ENCODE data around the gene GFPT2.

Gene GFPT2

DNA sequence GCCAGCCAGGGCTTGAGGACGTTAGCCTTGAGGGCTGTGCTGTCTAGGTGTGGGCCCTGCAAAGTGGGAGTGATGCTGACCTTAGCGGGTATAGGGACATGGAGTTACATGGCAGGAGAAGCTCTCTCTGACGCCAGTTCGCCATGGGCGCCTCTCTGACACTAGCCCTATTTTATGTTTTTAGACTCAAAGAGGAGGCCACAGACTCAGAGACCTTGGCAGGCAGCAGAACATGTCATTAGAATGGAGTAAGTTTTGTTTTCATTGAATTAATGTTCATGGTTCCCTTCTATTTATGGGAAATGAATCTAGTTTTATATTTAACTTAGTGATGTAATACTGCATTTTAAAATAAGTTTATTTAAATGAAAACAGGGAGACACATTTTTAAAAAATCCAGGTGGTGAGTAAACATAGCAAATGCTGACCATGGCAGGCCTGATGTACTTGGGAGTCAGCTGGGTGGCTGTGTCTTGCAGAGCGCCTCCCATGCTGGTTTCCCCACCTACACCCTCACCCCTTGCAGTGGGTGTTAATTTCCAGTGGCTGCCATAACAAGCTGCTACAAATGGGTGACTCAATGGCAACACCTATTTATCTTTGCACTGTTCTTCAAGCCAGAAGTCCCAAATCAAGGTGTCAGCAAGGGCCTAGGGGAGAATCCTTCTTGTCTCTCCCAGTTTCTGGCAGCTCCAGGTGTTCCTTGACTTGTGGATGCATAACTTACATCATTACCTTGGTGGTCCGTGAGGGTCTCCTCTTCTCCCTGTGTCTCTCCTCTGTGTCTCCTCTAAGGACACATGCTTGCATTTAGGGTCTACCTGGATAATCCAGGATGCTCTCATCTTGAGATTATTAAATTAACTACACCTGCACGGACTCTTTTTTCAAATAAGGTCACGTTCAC is 25.6 kb upstream of the GFPT2 start:
- DNase-seq, result no peak

GRCh38 chr5:180377556-180378197 is 24.5 kb upstream of the GFPT2 start:
- no peak for DNase-seq

DNA sequence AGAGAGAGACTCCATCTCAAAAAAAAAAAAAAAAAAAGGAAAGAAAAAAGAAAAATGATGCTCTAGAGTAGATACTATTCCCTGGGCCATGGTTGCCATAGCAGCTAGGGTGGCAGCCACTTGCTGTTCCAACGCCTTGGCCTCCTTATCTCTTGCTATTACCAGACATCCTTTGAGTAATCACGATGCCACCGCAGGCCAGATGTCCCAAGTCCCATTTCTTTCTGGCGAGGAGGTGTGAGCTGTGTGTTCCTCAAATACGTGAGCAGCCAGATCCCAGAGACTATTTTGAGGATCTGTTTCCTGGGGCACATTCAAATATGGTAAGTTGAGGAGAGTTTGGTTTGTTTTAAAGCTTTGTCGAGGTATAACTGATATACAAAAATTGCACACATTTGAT is 23.4 kb upstream of the GFPT2 start:
- no peak for DNase-seq

- DNase-seq, result no peak
Observed at GRCh38 chr5:180375955-180376354, 22.8 kb upstream of the GFPT2 start.

GRCh38 chr5:180375291-180375690 is 22.2 kb upstream of the GFPT2 start:
- DNase-seq, result no peak

DNA sequence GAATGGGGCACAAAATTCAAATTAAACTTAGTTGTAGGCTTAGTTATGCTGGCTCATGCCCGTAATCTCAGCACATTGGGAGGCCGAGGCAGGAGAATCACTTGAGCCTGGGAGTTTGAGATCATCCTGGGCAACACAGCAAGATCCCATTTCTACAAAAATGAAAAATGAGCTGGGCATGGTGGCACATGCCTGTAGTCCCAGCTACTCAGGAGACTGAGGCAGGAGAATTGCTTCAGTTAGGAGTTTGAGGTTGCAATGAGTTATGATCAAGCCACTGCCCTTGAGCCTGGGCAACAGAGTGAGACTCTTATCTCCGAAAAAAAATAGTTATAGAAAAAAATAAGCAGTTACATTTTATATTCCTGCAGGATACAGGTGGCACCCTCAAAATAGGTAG is 20.7 kb upstream of the GFPT2 start:
- no peak for DNase-seq

- no peak for DNase-seq
Observed at GRCh38 chr5:180373454-180373853, 20.3 kb upstream of the GFPT2 start.

DNA sequence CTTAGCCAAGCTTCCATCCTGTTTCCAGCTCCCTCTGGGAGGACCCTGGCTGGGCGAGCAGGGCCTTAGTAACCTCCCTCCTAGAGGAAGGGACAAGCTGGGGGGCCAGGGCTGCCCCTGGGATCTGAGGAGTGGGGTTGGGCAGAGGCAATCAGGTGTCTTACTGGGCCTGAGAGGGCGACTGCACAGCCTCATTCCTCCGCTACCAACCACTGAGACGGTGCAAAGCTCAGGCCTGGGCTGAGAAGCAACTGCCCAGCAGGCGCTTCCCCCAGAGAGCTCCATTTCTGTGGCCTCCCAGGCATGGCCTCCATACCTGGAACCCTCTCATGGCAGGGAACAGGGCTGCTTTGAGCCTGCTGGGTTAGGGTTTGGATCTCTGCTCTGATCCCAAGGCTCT is 18.8 kb upstream of the GFPT2 start:
- no peak for DNase-seq

GRCh38 chr5:180370861-180371641 is 17.9 kb upstream of the GFPT2 start:
- DNase-seq, result no peak

GRCh38 chr5:180367991-180368390 is 14.9 kb upstream of the GFPT2 start:
- DNase-seq, result no peak

DNA sequence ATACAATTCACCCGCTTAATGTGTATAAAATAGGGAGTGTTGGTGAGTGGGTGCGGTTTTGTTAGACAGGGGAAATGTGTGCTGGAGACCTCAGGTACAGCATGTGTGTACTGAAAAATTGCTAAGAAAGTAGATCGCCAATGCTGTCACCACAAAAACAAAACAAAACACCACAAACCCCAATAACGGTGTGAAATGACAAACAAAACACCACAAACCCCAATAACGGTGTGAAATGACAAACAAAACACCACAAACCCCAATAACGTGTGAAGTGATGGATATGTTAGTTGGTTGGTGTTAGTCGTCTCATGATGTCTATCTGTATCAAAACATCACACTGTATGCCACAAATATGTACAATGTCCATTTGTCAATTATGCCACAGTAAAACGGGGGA is 14.2 kb upstream of the GFPT2 start:
- no peak for DNase-seq

DNA sequence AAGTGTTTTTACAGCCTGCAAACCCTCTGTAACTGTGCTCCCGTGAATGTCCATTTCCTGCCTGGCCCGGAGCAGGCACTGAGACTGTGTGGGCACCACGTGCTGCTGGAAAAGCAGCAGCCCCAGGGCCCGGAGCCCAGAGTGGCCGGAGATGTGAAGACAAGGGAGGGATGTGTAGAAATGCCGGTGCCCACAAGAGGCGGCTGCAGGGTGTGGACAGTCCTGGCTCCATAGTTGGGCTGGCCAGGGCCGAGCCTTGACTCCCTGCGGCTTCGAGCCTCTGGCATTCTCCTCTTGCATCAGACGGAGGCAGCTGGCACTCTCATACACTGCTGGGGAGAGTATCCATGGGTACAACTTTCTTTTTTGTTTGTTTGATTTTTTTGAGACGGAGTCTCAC is 13.2 kb upstream of the GFPT2 start:
- no peak for DNase-seq

DNA sequence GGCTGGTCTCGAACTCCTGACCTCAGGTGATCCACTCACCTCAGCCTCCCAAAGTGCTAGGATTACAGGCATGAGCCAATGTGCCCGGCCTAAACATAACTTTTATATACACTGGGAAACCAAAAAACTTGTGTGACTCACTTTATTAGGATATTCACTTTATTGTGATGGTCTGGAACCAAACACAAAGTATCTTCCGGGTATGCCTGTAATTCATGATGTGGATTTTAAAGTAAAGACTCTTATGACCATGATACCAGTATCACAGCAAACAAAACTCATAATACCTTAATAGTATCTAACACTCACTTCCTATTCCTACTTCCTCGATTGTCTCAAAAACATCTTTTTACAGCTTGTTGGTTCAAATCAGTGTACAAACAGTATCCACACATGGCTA is 12.7 kb upstream of the GFPT2 start:
- no peak for DNase-seq

GRCh38 chr5:180364306-180364856 is 11.2 kb upstream of the GFPT2 start:
- no peak for DNase-seq

- DNase-seq, result no peak
Observed at GRCh38 chr5:180360078-180360957, 7.2 kb upstream of the GFPT2 start.

- no peak for DNase-seq
Observed at GRCh38 chr5:180358694-180359093, 5.6 kb upstream of the GFPT2 start.

GRCh38 chr5:180358179-180358578 is 5.0 kb upstream of the GFPT2 start:
- DNase-seq, result no peak

DNA sequence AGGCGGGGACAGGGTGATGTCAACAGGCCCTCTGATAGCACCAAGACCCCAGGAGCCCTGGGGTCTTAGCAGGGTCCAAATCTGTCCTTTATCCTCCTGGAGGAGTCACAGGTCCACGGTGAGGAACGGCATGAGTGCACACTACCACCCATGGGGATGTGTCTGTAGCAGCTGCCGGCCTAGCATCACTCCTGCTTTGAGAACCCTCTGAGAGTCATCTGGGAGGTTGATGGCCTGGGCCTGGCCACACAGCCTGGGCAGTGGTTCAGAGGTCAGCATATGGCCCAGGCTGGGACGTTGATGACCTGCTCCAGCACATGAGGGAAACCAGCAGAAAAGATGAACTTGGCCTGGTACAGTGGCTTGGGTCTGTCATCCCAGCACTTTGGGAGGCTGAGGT is 1.8 kb upstream of the GFPT2 start:
- no peak for DNase-seq

DNA sequence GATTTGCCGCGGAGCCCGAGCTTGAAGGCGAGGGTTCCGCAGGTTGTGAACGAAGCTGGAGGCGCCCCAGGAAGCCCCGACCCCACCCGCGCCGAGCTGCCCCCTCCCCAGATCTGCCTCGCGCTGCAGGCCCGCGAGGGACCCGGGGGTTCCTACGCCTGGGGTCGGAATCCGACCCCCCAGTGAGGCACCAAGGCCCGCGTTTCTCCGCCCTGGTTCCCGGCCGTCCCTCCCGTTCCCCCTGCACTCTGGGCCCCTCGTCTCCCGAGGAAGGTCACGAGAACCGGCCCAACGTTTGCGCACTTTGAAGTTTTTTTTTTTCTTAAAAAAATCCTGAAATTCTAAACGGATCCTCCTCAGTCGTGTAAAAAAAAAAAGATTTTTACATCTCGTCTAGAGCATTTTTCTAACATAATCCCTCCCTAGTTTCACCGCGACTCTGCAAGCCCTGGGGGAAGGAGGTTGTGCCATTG is 880 bp upstream of the GFPT2 start:
- DNase-seq, result no peak

- no peak for DNase-seq
Observed at GRCh38 chr5:180352116-180353047, 754 bp downstream of the GFPT2 start.

Data from NCI-H510A treated with DMSO at 0.1 percent for 48 hours (cell line).